Hematopoietic multipotent progenitor cell treated with erythropoietin and hydrocortisone succinate and interleukin-3 and kit ligand, for 15 days (in vitro differentiated cells): ENCODE data around the gene PALD1.

Experiments
- DNase-seq: peaks from one replicate; pipeline ENCODE4 v3.0.0-alpha.2; 2015; ENCODE audit warnings: low spot score

Gene PALD1

GRCh38 chr10:70558295-70558694, 79.7 kb downstream of the PALD1 start:
- no peak for DNase-seq

- DNase-seq: no peak
Observed at GRCh38 chr10:70558871-70559810, 80.6 kb downstream of the PALD1 start.

- no peak for DNase-seq
Observed at GRCh38 chr10:70559861-70560260, 81.3 kb downstream of the PALD1 start.

- DNase-seq: no peak
Observed at GRCh38 chr10:70560511-70560941, 82.0 kb downstream of the PALD1 start.

- DNase-seq: no peak
Observed at GRCh38 chr10:70561070-70561469, 82.5 kb downstream of the PALD1 start.

GRCh38 chr10:70561558-70561957, 83.0 kb downstream of the PALD1 start:
- DNase-seq: no peak

- no peak for DNase-seq
Observed at GRCh38 chr10:70562036-70562755, 83.6 kb downstream of the PALD1 start.

GRCh38 chr10:70563230-70563629, 84.7 kb downstream of the PALD1 start:
- DNase-seq: no peak

GRCh38 chr10:70564113-70564725, 85.7 kb downstream of the PALD1 start:
- DNase-seq: no peak

GRCh38 chr10:70564901-70565351, 86.4 kb downstream of the PALD1 start:
- DNase-seq: no peak

GRCh38 chr10:70565556-70566514, 87.3 kb downstream of the PALD1 start:
- DNase-seq: no peak

- DNase-seq: no peak
Observed at GRCh38 chr10:70566515-70567290, 88.1 kb downstream of the PALD1 start.

GRCh38 chr10:70567603-70568002, 89.0 kb downstream of the PALD1 start:
- DNase-seq: no peak

- no peak for DNase-seq
Observed at GRCh38 chr10:70568113-70568512, 89.5 kb downstream of the PALD1 start.

GRCh38 chr10:70568781-70569495, 90.4 kb downstream of the PALD1 start:
- DNase-seq: no peak

GRCh38 chr10:70571236-70571635, 92.7 kb downstream of the PALD1 start:
- DNase-seq: no peak

- no peak for DNase-seq
Observed at GRCh38 chr10:70571636-70572439, 93.3 kb downstream of the PALD1 start.

GRCh38 chr10:70573599-70574506, 95.3 kb downstream of the PALD1 start:
- no peak for DNase-seq
